D721Med (cell line): ENCODE data around the gene CYB5R3.

Experiments used
- DNase-seq: peaks from one replicate; pipeline ENCODE4 v3.0.0; 2011; ENCODE audit warnings: low spot score; ENCODE audit not compliant: insufficient read length
- FAIRE-seq: peaks from 2 replicates; lab custom pipeline; 2011; peaks lifted over from hg19 to GRCh38; lab: Jason Lieb, UNC
- CTCF ChIP-seq: IDR thresholded peaks from 2 replicates; pipeline ENCODE4 v1.5.1; 2012; ENCODE audit warnings: mild to moderate bottlenecking, control low read depth; ENCODE audit not compliant: insufficient read depth; ENCODE audit errors: missing control alignments

The CYB5R3 gene

GRCh38 chr22:42692239-42693054, 43.3 kb upstream of the CYB5R3 start:
- peak; percentile 2 for TF ChIP-seq CTCF
- FAIRE-seq, result no peak
- DNase-seq, result no peak

- TF ChIP-seq CTCF, result no peak
- DNase-seq, result no peak
- FAIRE-seq, result no peak
Observed at GRCh38 chr22:42691440-42691839, 42.2 kb upstream of the CYB5R3 start.

GRCh38 chr22:42688241-42689211, 39.3 kb upstream of the CYB5R3 start:
- DNase-seq (no peak), FAIRE-seq (no peak)
- no peak for TF ChIP-seq CTCF

GRCh38 chr22:42686756-42687491, 37.7 kb upstream of the CYB5R3 start:
- DNase-seq (no peak), FAIRE-seq (no peak)
- no peak for TF ChIP-seq CTCF

GRCh38 chr22:42685941-42686653, 36.9 kb upstream of the CYB5R3 start:
- DNase-seq, result no peak
- TF ChIP-seq CTCF, result no peak
- FAIRE-seq, result no peak

GRCh38 chr22:42684462-42685195, 35.4 kb upstream of the CYB5R3 start:
- FAIRE-seq (no peak), DNase-seq (no peak)
- TF ChIP-seq CTCF, result no peak
